Measurements from ENCODE around the gene NDUFS8.

NDUFS8 gene

GRCh38 chr11:68014947-68015447 lies 15.5 kb upstream of the NDUFS8 start:
- Mint-ChIP-seq H3K27me3 (peaks cover 0 to 9% of the 10 kb centered on the region in 2 donors), H3K4me3 (no peak overlapping the region), H3K9me3 (no peaks in the 10 kb centered on the region), H3K4me1 (ENCODE audit: low read depth in 2 of 2) (peaks cover 0 to 3% of the 10 kb centered on the region in 2 donors), H3K36me3 (ENCODE audit: insufficient read depth) (peaks cover 6% of the 10 kb centered on the region), H3K27ac (no peak overlapping the region)
- DNase-seq = no peak
- no peak for ATAC-seq (replicated peaks)

GRCh38 chr11:68015467-68015866 lies 15.0 kb upstream of the NDUFS8 start:
- Mint-ChIP-seq H3K9me3 (no peaks in the 10 kb centered on the region), H3K36me3 (ENCODE audit: insufficient read depth) (peaks cover 6% of the 10 kb centered on the region), H3K27me3 (peaks cover 2 to 9% of the 10 kb centered on the region in 2 donors), H3K4me1 (ENCODE audit: low read depth in 2 of 2) (peaks cover 0 to 1% of the 10 kb centered on the region in 2 donors), H3K27ac (peak overlapping the region in 1 of 2 donors; percentile 12), H3K4me3 (no peak overlapping the region)
- ATAC-seq (replicated peaks) (no peak), DNase-seq (no peak)

- no peak for DNase-seq
- no peaks in the 10 kb centered on the region for H3K9me3 Mint-ChIP-seq
- no peak overlapping the region for H3K4me3 Mint-ChIP-seq
- H3K36me3 Mint-ChIP-seq (ENCODE audit: insufficient read depth) = peaks cover 6% of the 10 kb centered on the region
- peaks cover 0 to 1% of the 10 kb centered on the region in 2 donors for H3K4me1 Mint-ChIP-seq (ENCODE audit: low read depth in 2 of 2)
- peak overlapping the region in 1 of 2 donors; percentile 12 for H3K27ac Mint-ChIP-seq
- peaks cover 6 to 15% of the 10 kb centered on the region in 2 donors for H3K27me3 Mint-ChIP-seq
- no peak for ATAC-seq (replicated peaks)
Observed at GRCh38 chr11:68016161-68016903, 14.1 kb upstream of the NDUFS8 start.

- no peak for ATAC-seq (replicated peaks)
- peak overlapping the region in 1 of 2 donors; percentile 52 for H3K27ac Mint-ChIP-seq
- H3K9me3 Mint-ChIP-seq = no peaks in the 10 kb centered on the region
- peaks cover 6 to 15% of the 10 kb centered on the region in 2 donors for H3K27me3 Mint-ChIP-seq
- DNase-seq = no peak
- H3K36me3 Mint-ChIP-seq (ENCODE audit: insufficient read depth) = peaks cover 6% of the 10 kb centered on the region
- peaks cover 0 to 1% of the 10 kb centered on the region in 2 donors for H3K4me1 Mint-ChIP-seq (ENCODE audit: low read depth in 2 of 2)
- H3K4me3 Mint-ChIP-seq = no peak overlapping the region
Observed at GRCh38 chr11:68016904-68017817, 13.3 kb upstream of the NDUFS8 start.

GRCh38 chr11:68017980-68018729 lies 12.3 kb upstream of the NDUFS8 start:
- H3K27ac Mint-ChIP-seq = no peak overlapping the region
- peaks cover 0 to 1% of the 10 kb centered on the region in 2 donors for H3K4me1 Mint-ChIP-seq (ENCODE audit: low read depth in 2 of 2)
- H3K9me3 Mint-ChIP-seq = no peaks in the 10 kb centered on the region
- H3K36me3 Mint-ChIP-seq (ENCODE audit: insufficient read depth) = peaks cover 5% of the 10 kb centered on the region
- DNase-seq (no peak), ATAC-seq (replicated peaks) (no peak)
- H3K4me3 Mint-ChIP-seq = no peak overlapping the region
- H3K27me3 Mint-ChIP-seq = peaks cover 6 to 15% of the 10 kb centered on the region in 2 donors

- peaks cover 6 to 13% of the 10 kb centered on the region in 2 donors for H3K27me3 Mint-ChIP-seq
- H3K9me3 Mint-ChIP-seq = no peaks in the 10 kb centered on the region
- no peak overlapping the region for H3K4me3 Mint-ChIP-seq
- ATAC-seq (replicated peaks) (no peak), DNase-seq (no peak)
- H3K36me3 Mint-ChIP-seq (ENCODE audit: insufficient read depth) = peaks cover 4% of the 10 kb centered on the region
- H3K27ac Mint-ChIP-seq = no peak overlapping the region
- H3K4me1 Mint-ChIP-seq (ENCODE audit: low read depth in 2 of 2) = peaks cover 0 to 1% of the 10 kb centered on the region in 2 donors
Observed at GRCh38 chr11:68018730-68019190, 11.7 kb upstream of the NDUFS8 start.

- no peak for ATAC-seq (replicated peaks)
- no peak overlapping the region for H3K27ac Mint-ChIP-seq
- H3K36me3 Mint-ChIP-seq (ENCODE audit: insufficient read depth) = peaks cover 4% of the 10 kb centered on the region
Observed at GRCh38 chr11:68019486-68019885, 11.0 kb upstream of the NDUFS8 start.

GRCh38 chr11:68020575-68020974 lies 9.9 kb upstream of the NDUFS8 start:
- Mint-ChIP-seq H3K9me3 (no peaks in the 10 kb centered on the region), H3K27me3 (peaks cover 6 to 7% of the 10 kb centered on the region in 2 donors), H3K4me3 (no peak overlapping the region), H3K27ac (no peak overlapping the region), H3K4me1 (ENCODE audit: low read depth in 2 of 2) (peaks cover 0 to 4% of the 10 kb centered on the region in 2 donors), H3K36me3 (ENCODE audit: insufficient read depth) (peaks cover 4% of the 10 kb centered on the region)
- ATAC-seq (replicated peaks) (no peak), DNase-seq (no peak)

More at GRCh38 chr11:68019486-68019885, 11.0 kb upstream of the NDUFS8 start:
- no peak for DNase-seq
- H3K27me3 Mint-ChIP-seq = peaks cover 6 to 7% of the 10 kb centered on the region in 2 donors
- H3K9me3 Mint-ChIP-seq = no peaks in the 10 kb centered on the region
- peaks cover 0 to 1% of the 10 kb centered on the region in 2 donors for H3K4me1 Mint-ChIP-seq (ENCODE audit: low read depth in 2 of 2)
- no peak overlapping the region for H3K4me3 Mint-ChIP-seq

GRCh38 chr11:68021167-68021787 lies 9.2 kb upstream of the NDUFS8 start:
- DNase-seq (no peak), ATAC-seq (replicated peaks) (no peak)
- H3K27me3 Mint-ChIP-seq = peaks cover 6 to 7% of the 10 kb centered on the region in 2 donors
- peaks cover 0 to 4% of the 10 kb centered on the region in 2 donors for H3K4me1 Mint-ChIP-seq (ENCODE audit: low read depth in 2 of 2)
- no peaks in the 10 kb centered on the region for H3K9me3 Mint-ChIP-seq
- H3K27ac Mint-ChIP-seq = no peak overlapping the region
- no peak overlapping the region for H3K4me3 Mint-ChIP-seq
- H3K36me3 Mint-ChIP-seq (ENCODE audit: insufficient read depth) = peaks cover 4% of the 10 kb centered on the region

GRCh38 chr11:68022531-68022930 lies 8.0 kb upstream of the NDUFS8 start:
- no peak overlapping the region for H3K27ac Mint-ChIP-seq
- DNase-seq (no peak), ATAC-seq (replicated peaks) (no peak)
- H3K27me3 Mint-ChIP-seq = peaks cover 6 to 7% of the 10 kb centered on the region in 2 donors
- peaks cover 0 to 6% of the 10 kb centered on the region in 2 donors for H3K4me1 Mint-ChIP-seq (ENCODE audit: low read depth in 2 of 2)
- H3K4me3 Mint-ChIP-seq = no peak overlapping the region
- H3K36me3 Mint-ChIP-seq (ENCODE audit: insufficient read depth) = peaks cover 4% of the 10 kb centered on the region
- H3K9me3 Mint-ChIP-seq = no peaks in the 10 kb centered on the region

- no peak for ATAC-seq (replicated peaks)
Observed at GRCh38 chr11:68024508-68024907, 6.0 kb upstream of the NDUFS8 start.

GRCh38 chr11:68025047-68025446 lies 5.4 kb upstream of the NDUFS8 start:
- peaks cover 6 to 7% of the 10 kb centered on the region in 2 donors for H3K27me3 Mint-ChIP-seq
- peaks cover 4% of the 10 kb centered on the region for H3K36me3 Mint-ChIP-seq (ENCODE audit: insufficient read depth)
- no peak overlapping the region for H3K27ac Mint-ChIP-seq
- DNase-seq (no peak), ATAC-seq (replicated peaks) (peak; percentile 39)
- H3K4me3 Mint-ChIP-seq = no peak overlapping the region
- H3K9me3 Mint-ChIP-seq = no peaks in the 10 kb centered on the region
- H3K4me1 Mint-ChIP-seq (ENCODE audit: low read depth in 2 of 2) = peaks cover 3 to 10% of the 10 kb centered on the region in 2 donors

More at GRCh38 chr11:68024508-68024907, 6.0 kb upstream of the NDUFS8 start:
- DNase-seq = no peak
- H3K9me3 Mint-ChIP-seq = no peaks in the 10 kb centered on the region
- H3K36me3 Mint-ChIP-seq (ENCODE audit: insufficient read depth) = peaks cover 4% of the 10 kb centered on the region
- H3K4me3 Mint-ChIP-seq = no peak overlapping the region
- no peak overlapping the region for H3K27ac Mint-ChIP-seq
- peaks cover 2 to 6% of the 10 kb centered on the region in 2 donors for H3K4me1 Mint-ChIP-seq (ENCODE audit: low read depth in 2 of 2)
- peaks cover 6 to 7% of the 10 kb centered on the region in 2 donors for H3K27me3 Mint-ChIP-seq

Measured in effector memory CD8-positive, alpha-beta T cell (primary cell).